Fibroblast of villous mesenchyme (primary cell): ENCODE measurements around the gene ZBTB43. TPM values are rescaled to one million over a fixed set of nuclear protein-coding genes. Genes with fewer than 3 reads are reported as not detected.

Experiments
- DNase-seq: peaks from one replicate; pipeline ENCODE4 v3.0.0-alpha.2; 2010; ENCODE audit warnings: low read depth
- H3K4me3 ChIP-seq: 2 replicates; pipeline ENCODE4 v1.5.1; 2011; ENCODE audit warnings: low read depth, mild to moderate bottlenecking, low read length
- CTCF ChIP-seq: IDR thresholded peaks from 2 replicates; pipeline ENCODE4 v1.5.1; 2012; ENCODE audit warnings: low read depth, mild to moderate bottlenecking, low read length; ENCODE audit not compliant: insufficient read depth
- total RNA-seq: library from RNA; depleted of rRNA; stranded (reverse); fragments of >200 nt; gene quantifications from 2 replicates; pipeline ENCODE4 v1.2.3, GENCODE V29; 2012

The ZBTB43 gene
- total RNA-seq, 1 donor: 13.0 TPM

GRCh38 chr9:126791406-126792230, 13.2 kb upstream of the ZBTB43 start:
- DNase-seq: peak; percentile 91
- TF ChIP-seq CTCF: no peak
- no peak overlapping the region for H3K4me3 ChIP-seq

GRCh38 chr9:126793686-126794417, 11.0 kb upstream of the ZBTB43 start:
- no peak for TF ChIP-seq CTCF
- H3K4me3 ChIP-seq: no peak overlapping the region
- no peak for DNase-seq

- no peak for TF ChIP-seq CTCF
- no peak for DNase-seq
- H3K4me3 ChIP-seq: no peak overlapping the region
These were observed 10.4 kb upstream of the ZBTB43 start for GRCh38 chr9:126794441-126794840.

GRCh38 chr9:126796758-126797157, 8.1 kb upstream of the ZBTB43 start:
- no peak overlapping the region for H3K4me3 ChIP-seq
- DNase-seq: no peak
- TF ChIP-seq CTCF: no peak

- H3K4me3 ChIP-seq: no peak overlapping the region
- TF ChIP-seq CTCF: no peak
- no peak for DNase-seq
These were observed 6.9 kb upstream of the ZBTB43 start for GRCh38 chr9:126797903-126798302.

- no peak for TF ChIP-seq CTCF
- no peak overlapping the region for H3K4me3 ChIP-seq
- DNase-seq: no peak
These were observed 5.8 kb upstream of the ZBTB43 start for GRCh38 chr9:126799034-126799433.
